WTC11 (cell line): ENCODE results near the gene FHIT. TPM values are rescaled to one million over a fixed set of nuclear protein-coding genes. Genes with fewer than 3 reads are reported as not detected.

ENCODE experiments used
- ATAC-seq: fragments of 200-7000 bp; cut with Tn5 transposase; 2 replicates; pipeline ENCODE4 v1.10.0; 2021; ENCODE audit warnings: mild to moderate bottlenecking, moderate library complexity
- CTCF ChIA-PET: fragments of 300-600 bp; sonication (Branson Sonifier 250); formaldehyde crosslinking; loops from one replicate; lab custom pipeline; 2021; ENCODE audit warnings: antibody characterized with exemption; lab: Charles Lee
- POLR2A ChIA-PET: fragments of 350-600 bp; sonication (Branson Sonifier 250); formaldehyde crosslinking; loops from one replicate; lab custom pipeline; 2021; ENCODE audit warnings: antibody characterized with exemption; lab: Charles Lee
- DNase-seq: peaks from one replicate; pipeline ENCODE4 v3.0.0; 2021; ENCODE audit warnings: low spot score
- H3K27ac Mint-ChIP-seq: 2 replicates; pipeline ENCODE4 v1.8.0; 2021; ENCODE audit warnings: mixed read lengths
- H3K27me3 Mint-ChIP-seq: 2 replicates; pipeline ENCODE4 v1.8.0; 2021; ENCODE audit warnings: low read depth, mild to moderate bottlenecking, moderate library complexity, mixed read lengths
- H3K36me3 Mint-ChIP-seq: 2 replicates; pipeline ENCODE4 v1.8.0; 2021; ENCODE audit warnings: mixed read lengths
- H3K4me1 Mint-ChIP-seq: 2 replicates; pipeline ENCODE4 v1.8.0; 2022; ENCODE audit warnings: mixed read lengths
- H3K4me3 Mint-ChIP-seq: 2 replicates; pipeline ENCODE4 v1.8.0; 2021; ENCODE audit warnings: mild to moderate bottlenecking, moderate library complexity, mixed read lengths
- H3K9me3 Mint-ChIP-seq: 2 replicates; pipeline ENCODE4 v1.8.0; 2021; ENCODE audit warnings: mixed read lengths
- CREM ChIP-seq: sonication (generic); formaldehyde crosslinking; IDR thresholded peaks from 2 replicates; pipeline ENCODE4 v1.8.1; 2022; ENCODE audit warnings: mild to moderate bottlenecking, missing genetic modification reagents, moderate library complexity
- E2F4 ChIP-seq: sonication (generic); formaldehyde crosslinking; IDR thresholded peaks from 2 replicates; pipeline ENCODE4 v1.8.1; 2022; ENCODE audit warnings: low read depth, mild to moderate bottlenecking, moderate library complexity, missing genetic modification reagents, borderline replicate concordance
- ESRRA ChIP-seq: sonication (generic); formaldehyde crosslinking; IDR thresholded peaks from 2 replicates; pipeline ENCODE4 v1.8.1; 2022; ENCODE audit warnings: mild to moderate bottlenecking, missing genetic modification reagents, borderline replicate concordance
- ETV6 ChIP-seq: sonication (generic); formaldehyde crosslinking; IDR thresholded peaks from 2 replicates; pipeline ENCODE4 v1.8.1; 2022; ENCODE audit warnings: mild to moderate bottlenecking, missing genetic modification reagents
- JAZF1 ChIP-seq: fragments of 250-450 bp; sonication (Bioruptor Pico); IDR thresholded peaks from 2 replicates; pipeline ENCODE4 v1.9.0; 2021; ENCODE audit warnings: moderate library complexity, mild to moderate bottlenecking, inconsistent platforms
- NFYB ChIP-seq: sonication (generic); formaldehyde crosslinking; conservative IDR thresholded peaks from 2 replicates; pipeline ENCODE4 v1.8.0; 2022; ENCODE audit warnings: low read depth, missing genetic modification reagents
- NR3C1 ChIP-seq: sonication (generic); formaldehyde crosslinking; conservative IDR thresholded peaks from 2 replicates; pipeline ENCODE4 v1.8.1; 2023; ENCODE audit warnings: low read depth, mild to moderate bottlenecking, missing genetic modification reagents
- PRRX2 ChIP-seq: fragments of 250-450 bp; sonication (Bioruptor Pico); IDR thresholded peaks from 2 replicates; pipeline ENCODE4 v1.8.0; 2021; ENCODE audit warnings: mild to moderate bottlenecking
- RORB ChIP-seq: fragments of 250-450 bp; sonication (Bioruptor Pico); IDR thresholded peaks from 2 replicates; pipeline ENCODE4 v1.9.0; 2021; ENCODE audit warnings: mild to moderate bottlenecking
- SMAD4 ChIP-seq: sonication (generic); formaldehyde crosslinking; IDR thresholded peaks from 2 replicates; pipeline ENCODE4 v1.8.0; 2022; ENCODE audit warnings: mild to moderate bottlenecking, missing genetic modification reagents
- STAT6 ChIP-seq: sonication (generic); formaldehyde crosslinking; conservative IDR thresholded peaks from 2 replicates; pipeline ENCODE4 v1.8.1; 2023; ENCODE audit warnings: mild to moderate bottlenecking, low read depth, missing genetic modification reagents, moderate library complexity
- TCF7 ChIP-seq: sonication (generic); formaldehyde crosslinking; IDR thresholded peaks from 2 replicates; pipeline ENCODE4 v1.8.0; 2022; ENCODE audit warnings: mild to moderate bottlenecking, low read depth, missing genetic modification reagents, moderate library complexity
- TP53 ChIP-seq: sonication (generic); formaldehyde crosslinking; IDR thresholded peaks from 2 replicates; pipeline ENCODE4 v1.8.1; 2023; ENCODE audit warnings: mild to moderate bottlenecking, missing genetic modification reagents
- ZNF263 ChIP-seq: sonication (generic); formaldehyde crosslinking; IDR thresholded peaks from 2 replicates; pipeline ENCODE4 v1.8.1; 2022; ENCODE audit warnings: low read depth, mild to moderate bottlenecking, moderate library complexity, missing genetic modification reagents
- ZNF396 ChIP-seq: fragments of 250-450 bp; sonication (Bioruptor Pico); IDR thresholded peaks from 2 replicates; pipeline ENCODE4 v1.8.0; 2021; ENCODE audit warnings: mild to moderate bottlenecking, moderate library complexity, borderline replicate concordance
- ZNF416 ChIP-seq: fragments of 250-450 bp; sonication (Bioruptor Pico); IDR thresholded peaks from 2 replicates; pipeline ENCODE4 v1.9.0; 2021; ENCODE audit warnings: mild to moderate bottlenecking, inconsistent platforms
- ZNF532 ChIP-seq: fragments of 250-450 bp; sonication (Bioruptor Pico); IDR thresholded peaks from 2 replicates; pipeline ENCODE4 v1.9.0; 2021; ENCODE audit warnings: mild to moderate bottlenecking, borderline replicate concordance
- total RNA-seq: library from RNA; stranded (reverse); gene quantifications from 3 replicates; pipeline ENCODE4 v1.2.3, GENCODE V29; 2021
- TF ChIP-seq, protein P1 (sequence below): fragments of 250-450 bp; sonication (Bioruptor Pico); IDR thresholded peaks from 2 replicates; pipeline ENCODE4 v1.9.0; 2021; ENCODE audit warnings: mild to moderate bottlenecking
- TF ChIP-seq, protein P2 (sequence below): fragments of 200-600 bp; IDR thresholded peaks from 2 replicates; pipeline ENCODE4 v1.8.0; 2022; ENCODE audit warnings: antibody characterized with exemption
- TF ChIP-seq, protein P3 (sequence below): sonication (generic); formaldehyde crosslinking; conservative IDR thresholded peaks from 2 replicates; pipeline ENCODE4 v1.8.1; 2022; ENCODE audit warnings: mild to moderate bottlenecking, missing genetic modification reagents
- TF ChIP-seq, protein P4 (sequence below): sonication (generic); formaldehyde crosslinking; IDR thresholded peaks from 2 replicates; pipeline ENCODE4 v1.8.0; 2022; ENCODE audit warnings: missing genetic modification reagents

FHIT gene
- total RNA-seq, 1 experiment from 2014 or later = 2.6 TPM

- TF ChIP-seq, protein P1, sequence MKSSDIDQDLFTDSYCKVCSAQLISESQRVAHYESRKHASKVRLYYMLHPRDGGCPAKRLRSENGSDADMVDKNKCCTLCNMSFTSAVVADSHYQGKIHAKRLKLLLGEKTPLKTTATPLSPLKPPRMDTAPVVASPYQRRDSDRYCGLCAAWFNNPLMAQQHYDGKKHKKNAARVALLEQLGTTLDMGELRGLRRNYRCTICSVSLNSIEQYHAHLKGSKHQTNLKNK = no peak
- TF ChIP-seq CREM (CRISPR knock-in tag) = no peak
These were observed 790.0 kb downstream of the FHIT start (continued) for GRCh38 chr3:60461267-60461666.

DNA sequence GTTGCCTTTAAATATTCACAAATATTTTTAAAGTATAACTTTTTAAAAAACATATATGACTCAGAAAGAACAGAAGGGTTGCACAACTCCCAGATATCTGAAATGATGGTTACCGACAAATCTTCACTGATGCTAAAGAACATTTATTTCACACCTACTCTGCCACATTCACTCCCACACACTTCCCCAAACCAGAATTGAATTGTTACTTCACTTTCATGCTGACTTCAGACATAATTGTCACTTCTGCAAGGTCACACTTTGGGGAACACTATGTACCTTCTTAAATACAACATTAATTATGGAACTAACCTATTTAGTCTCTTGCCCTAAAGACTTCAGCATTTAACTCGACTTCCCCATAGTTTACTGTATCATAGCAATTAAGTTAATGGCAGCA is 795.1 kb downstream of the FHIT start:
- no peak for ATAC-seq
- POLR2A ChIA-PET = interaction anchor here (0.5 kb wide), 1 partner anchor 273 kb away, joined by 4 read pairs; no protein-coding TSS in a partner anchor
- H3K27ac Mint-ChIP-seq = no peak overlapping the region
- TF ChIP-seq JAZF1 (CRISPR knock-in tag) (no peak), NFYB (no peak), ESRRA (CRISPR knock-in tag) (no peak), NR3C1 (CRISPR knock-in tag) (no peak), SMAD4 (CRISPR knock-in tag) (no peak), TCF7 (no peak), RORB (CRISPR knock-in tag) (no peak), TP53 (CRISPR knock-in tag) (no peak), PRRX2 (CRISPR knock-in tag) (no peak), E2F4 (CRISPR knock-in tag) (no peak), ZNF416 (CRISPR knock-in tag) (no peak), ZNF263 (CRISPR knock-in tag) (no peak), STAT6 (no peak), ZNF532 (CRISPR knock-in tag) (no peak), ETV6 (no peak), ZNF396 (no peak)
- TF ChIP-seq, protein P2, sequence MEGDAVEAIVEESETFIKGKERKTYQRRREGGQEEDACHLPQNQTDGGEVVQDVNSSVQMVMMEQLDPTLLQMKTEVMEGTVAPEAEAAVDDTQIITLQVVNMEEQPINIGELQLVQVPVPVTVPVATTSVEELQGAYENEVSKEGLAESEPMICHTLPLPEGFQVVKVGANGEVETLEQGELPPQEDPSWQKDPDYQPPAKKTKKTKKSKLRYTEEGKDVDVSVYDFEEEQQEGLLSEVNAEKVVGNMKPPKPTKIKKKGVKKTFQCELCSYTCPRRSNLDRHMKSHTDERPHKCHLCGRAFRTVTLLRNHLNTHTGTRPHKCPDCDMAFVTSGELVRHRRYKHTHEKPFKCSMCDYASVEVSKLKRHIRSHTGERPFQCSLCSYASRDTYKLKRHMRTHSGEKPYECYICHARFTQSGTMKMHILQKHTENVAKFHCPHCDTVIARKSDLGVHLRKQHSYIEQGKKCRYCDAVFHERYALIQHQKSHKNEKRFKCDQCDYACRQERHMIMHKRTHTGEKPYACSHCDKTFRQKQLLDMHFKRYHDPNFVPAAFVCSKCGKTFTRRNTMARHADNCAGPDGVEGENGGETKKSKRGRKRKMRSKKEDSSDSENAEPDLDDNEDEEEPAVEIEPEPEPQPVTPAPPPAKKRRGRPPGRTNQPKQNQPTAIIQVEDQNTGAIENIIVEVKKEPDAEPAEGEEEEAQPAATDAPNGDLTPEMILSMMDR = no peak
- TF ChIP-seq, protein P3, sequence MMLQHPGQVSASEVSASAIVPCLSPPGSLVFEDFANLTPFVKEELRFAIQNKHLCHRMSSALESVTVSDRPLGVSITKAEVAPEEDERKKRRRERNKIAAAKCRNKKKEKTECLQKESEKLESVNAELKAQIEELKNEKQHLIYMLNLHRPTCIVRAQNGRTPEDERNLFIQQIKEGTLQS = no peak
- TF ChIP-seq, protein P4, sequence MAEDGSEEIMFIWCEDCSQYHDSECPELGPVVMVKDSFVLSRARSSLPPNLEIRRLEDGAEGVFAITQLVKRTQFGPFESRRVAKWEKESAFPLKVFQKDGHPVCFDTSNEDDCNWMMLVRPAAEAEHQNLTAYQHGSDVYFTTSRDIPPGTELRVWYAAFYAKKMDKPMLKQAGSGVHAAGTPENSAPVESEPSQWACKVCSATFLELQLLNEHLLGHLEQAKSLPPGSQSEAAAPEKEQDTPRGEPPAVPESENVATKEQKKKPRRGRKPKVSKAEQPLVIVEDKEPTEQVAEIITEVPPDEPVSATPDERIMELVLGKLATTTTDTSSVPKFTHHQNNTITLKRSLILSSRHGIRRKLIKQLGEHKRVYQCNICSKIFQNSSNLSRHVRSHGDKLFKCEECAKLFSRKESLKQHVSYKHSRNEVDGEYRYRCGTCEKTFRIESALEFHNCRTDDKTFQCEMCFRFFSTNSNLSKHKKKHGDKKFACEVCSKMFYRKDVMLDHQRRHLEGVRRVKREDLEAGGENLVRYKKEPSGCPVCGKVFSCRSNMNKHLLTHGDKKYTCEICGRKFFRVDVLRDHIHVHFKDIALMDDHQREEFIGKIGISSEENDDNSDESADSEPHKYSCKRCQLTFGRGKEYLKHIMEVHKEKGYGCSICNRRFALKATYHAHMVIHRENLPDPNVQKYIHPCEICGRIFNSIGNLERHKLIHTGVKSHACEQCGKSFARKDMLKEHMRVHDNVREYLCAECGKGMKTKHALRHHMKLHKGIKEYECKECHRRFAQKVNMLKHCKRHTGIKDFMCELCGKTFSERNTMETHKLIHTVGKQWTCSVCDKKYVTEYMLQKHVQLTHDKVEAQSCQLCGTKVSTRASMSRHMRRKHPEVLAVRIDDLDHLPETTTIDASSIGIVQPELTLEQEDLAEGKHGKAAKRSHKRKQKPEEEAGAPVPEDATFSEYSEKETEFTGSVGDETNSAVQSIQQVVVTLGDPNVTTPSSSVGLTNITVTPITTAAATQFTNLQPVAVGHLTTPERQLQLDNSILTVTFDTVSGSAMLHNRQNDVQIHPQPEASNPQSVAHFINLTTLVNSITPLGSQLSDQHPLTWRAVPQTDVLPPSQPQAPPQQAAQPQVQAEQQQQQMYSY = no peak
- TF ChIP-seq, all 79 proteins: peak for 0
- Mint-ChIP-seq H3K36me3 (peaks cover 4% of the 10 kb centered on the region; the same call in 1 of the 2 replicates), H3K4me1 (no peaks in the 10 kb centered on the region), H3K9me3 (peaks cover 7% of the 10 kb centered on the region), H3K27me3 (no peaks in the 10 kb centered on the region), H3K4me3 (no peak overlapping the region)
- CTCF ChIA-PET = no interaction called here
- DNase-seq = no peak
